Esophagus squamous epithelium (tissue), 4 donors: ENCODE measurements around the gene RHOT2.

Experiments used
- POLR2A ChIP-seq, 4 donors: fragments of 450-650 bp; IDR thresholded peaks; one replicate each; pipeline ENCODE4 v1.6.1; 2017; ENCODE audit warnings: antibody characterized with exemption in 4 of 4, mild to moderate bottlenecking in 4 of 4, moderate library complexity in 3 of 4
- TF ChIP-seq, protein P1 (sequence below), 6 experiments: fragments of 450-650 bp in 4 of 6; fragments of 200-600 bp in 2 of 6; sonication (generic) in 2 of 6; IDR thresholded peaks; one replicate each; pipeline ENCODE4 v1.5.1; 2016 to 2019; ENCODE audit warnings: antibody characterized with exemption in 6 of 6, mild to moderate bottlenecking in 4 of 6, moderate library complexity in 4 of 6

DNA sequence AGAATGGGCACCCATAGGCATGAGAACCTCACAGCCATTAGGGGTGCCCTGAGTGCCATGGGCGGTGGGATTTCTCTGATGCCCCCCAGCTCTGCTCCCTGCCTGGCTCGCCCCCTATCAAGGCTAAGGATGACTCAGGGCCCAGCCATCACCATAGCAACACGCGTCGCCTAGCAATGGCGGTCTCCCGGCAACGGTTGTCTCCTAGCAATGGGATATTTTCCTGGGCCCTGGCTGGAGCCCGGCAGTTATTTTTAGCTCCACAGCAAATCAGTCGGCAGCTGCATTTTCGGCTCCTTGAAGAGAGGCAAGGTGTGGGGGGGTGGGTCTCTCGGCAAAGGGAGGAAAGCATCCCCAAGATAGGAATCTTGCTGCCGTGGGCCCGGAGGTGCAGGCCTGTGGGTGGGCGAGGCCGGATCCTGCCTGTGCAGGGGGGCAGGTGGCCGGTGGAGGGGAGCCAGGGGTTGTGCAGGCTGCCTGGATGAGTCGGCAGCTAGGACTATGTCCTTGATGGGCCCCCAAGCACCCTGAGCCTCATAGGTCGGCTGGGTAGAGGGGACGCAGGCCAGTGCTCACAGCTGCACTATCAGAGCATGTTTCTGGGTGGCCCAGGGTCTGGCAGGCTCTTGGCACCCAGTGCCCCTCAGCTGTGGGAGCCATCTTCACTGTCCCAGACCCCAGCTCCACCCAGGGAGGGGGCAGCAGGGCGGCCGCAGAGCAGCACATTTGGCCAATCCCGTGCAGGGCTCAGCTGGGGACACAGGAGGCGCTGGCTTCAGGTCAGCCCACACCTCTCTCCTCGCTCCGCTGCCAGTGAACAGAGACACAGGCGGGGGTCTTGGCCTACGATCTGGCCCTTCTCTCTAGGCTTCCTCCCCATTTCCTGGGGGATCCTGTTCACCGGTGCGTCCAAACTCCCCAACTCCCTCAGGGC, 41.9 kb downstream of the RHOT2 start:
- TF ChIP-seq, protein P1, sequence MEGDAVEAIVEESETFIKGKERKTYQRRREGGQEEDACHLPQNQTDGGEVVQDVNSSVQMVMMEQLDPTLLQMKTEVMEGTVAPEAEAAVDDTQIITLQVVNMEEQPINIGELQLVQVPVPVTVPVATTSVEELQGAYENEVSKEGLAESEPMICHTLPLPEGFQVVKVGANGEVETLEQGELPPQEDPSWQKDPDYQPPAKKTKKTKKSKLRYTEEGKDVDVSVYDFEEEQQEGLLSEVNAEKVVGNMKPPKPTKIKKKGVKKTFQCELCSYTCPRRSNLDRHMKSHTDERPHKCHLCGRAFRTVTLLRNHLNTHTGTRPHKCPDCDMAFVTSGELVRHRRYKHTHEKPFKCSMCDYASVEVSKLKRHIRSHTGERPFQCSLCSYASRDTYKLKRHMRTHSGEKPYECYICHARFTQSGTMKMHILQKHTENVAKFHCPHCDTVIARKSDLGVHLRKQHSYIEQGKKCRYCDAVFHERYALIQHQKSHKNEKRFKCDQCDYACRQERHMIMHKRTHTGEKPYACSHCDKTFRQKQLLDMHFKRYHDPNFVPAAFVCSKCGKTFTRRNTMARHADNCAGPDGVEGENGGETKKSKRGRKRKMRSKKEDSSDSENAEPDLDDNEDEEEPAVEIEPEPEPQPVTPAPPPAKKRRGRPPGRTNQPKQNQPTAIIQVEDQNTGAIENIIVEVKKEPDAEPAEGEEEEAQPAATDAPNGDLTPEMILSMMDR (IDR thresholded peaks at IDR 0.05), result no peak
- TF ChIP-seq POLR2A (IDR thresholded peaks at IDR 0.05), result no peak
